SK-N-SH (cell line): Measurements from ENCODE around the gene IFNG-AS1.

ENCODE experiments used
- RCOR1 ChIP-seq: fragments of 150-350 bp; IDR thresholded peaks from 2 replicates; pipeline ENCODE4 v1.6.1; 2017; ENCODE audit warnings: antibody characterized with exemption, low read length
- TF ChIP-seq, protein P1 (sequence below): fragments of 200-600 bp; sonication (generic); IDR thresholded peaks from 2 replicates; pipeline ENCODE4 v1.6.1; 2017; ENCODE audit warnings: antibody characterized with exemption, mild to moderate bottlenecking, moderate library complexity
- TF ChIP-seq, protein P2 (sequence below): IDR thresholded peaks from 2 replicates; pipeline ENCODE4 v1.6.1; 2012; ENCODE audit warnings: mild to moderate bottlenecking, low read depth, low read length, moderate library complexity

- TF ChIP-seq, protein P1, sequence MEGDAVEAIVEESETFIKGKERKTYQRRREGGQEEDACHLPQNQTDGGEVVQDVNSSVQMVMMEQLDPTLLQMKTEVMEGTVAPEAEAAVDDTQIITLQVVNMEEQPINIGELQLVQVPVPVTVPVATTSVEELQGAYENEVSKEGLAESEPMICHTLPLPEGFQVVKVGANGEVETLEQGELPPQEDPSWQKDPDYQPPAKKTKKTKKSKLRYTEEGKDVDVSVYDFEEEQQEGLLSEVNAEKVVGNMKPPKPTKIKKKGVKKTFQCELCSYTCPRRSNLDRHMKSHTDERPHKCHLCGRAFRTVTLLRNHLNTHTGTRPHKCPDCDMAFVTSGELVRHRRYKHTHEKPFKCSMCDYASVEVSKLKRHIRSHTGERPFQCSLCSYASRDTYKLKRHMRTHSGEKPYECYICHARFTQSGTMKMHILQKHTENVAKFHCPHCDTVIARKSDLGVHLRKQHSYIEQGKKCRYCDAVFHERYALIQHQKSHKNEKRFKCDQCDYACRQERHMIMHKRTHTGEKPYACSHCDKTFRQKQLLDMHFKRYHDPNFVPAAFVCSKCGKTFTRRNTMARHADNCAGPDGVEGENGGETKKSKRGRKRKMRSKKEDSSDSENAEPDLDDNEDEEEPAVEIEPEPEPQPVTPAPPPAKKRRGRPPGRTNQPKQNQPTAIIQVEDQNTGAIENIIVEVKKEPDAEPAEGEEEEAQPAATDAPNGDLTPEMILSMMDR: no peak
- TF ChIP-seq, protein P2, sequence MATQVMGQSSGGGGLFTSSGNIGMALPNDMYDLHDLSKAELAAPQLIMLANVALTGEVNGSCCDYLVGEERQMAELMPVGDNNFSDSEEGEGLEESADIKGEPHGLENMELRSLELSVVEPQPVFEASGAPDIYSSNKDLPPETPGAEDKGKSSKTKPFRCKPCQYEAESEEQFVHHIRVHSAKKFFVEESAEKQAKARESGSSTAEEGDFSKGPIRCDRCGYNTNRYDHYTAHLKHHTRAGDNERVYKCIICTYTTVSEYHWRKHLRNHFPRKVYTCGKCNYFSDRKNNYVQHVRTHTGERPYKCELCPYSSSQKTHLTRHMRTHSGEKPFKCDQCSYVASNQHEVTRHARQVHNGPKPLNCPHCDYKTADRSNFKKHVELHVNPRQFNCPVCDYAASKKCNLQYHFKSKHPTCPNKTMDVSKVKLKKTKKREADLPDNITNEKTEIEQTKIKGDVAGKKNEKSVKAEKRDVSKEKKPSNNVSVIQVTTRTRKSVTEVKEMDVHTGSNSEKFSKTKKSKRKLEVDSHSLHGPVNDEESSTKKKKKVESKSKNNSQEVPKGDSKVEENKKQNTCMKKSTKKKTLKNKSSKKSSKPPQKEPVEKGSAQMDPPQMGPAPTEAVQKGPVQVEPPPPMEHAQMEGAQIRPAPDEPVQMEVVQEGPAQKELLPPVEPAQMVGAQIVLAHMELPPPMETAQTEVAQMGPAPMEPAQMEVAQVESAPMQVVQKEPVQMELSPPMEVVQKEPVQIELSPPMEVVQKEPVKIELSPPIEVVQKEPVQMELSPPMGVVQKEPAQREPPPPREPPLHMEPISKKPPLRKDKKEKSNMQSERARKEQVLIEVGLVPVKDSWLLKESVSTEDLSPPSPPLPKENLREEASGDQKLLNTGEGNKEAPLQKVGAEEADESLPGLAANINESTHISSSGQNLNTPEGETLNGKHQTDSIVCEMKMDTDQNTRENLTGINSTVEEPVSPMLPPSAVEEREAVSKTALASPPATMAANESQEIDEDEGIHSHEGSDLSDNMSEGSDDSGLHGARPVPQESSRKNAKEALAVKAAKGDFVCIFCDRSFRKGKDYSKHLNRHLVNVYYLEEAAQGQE: no peak
- no peak for TF ChIP-seq RCOR1
These were observed 26.9 kb downstream of the IFNG-AS1 start for GRCh38 chr12:68016136-68016535.
